Skeletal muscle satellite cell (primary cell): Measurements from ENCODE around the gene KCNT1.
A peak's percentile ranks its signal among the peaks of the same experiment; 100 is the strongest.

ENCODE experiments used
- H3K27me3 ChIP-seq: 2 replicates; pipeline ENCODE4 v1.7.0; 2013; ENCODE audit warnings: low read length; ENCODE audit not compliant: control insufficient read depth, insufficient read depth
- H3K36me3 ChIP-seq: 2 replicates; pipeline ENCODE4 v1.7.0; 2013; ENCODE audit warnings: mild to moderate bottlenecking, control low read depth, low read length; ENCODE audit not compliant: insufficient read depth
- H3K4me1 ChIP-seq: 2 replicates; pipeline ENCODE4 v1.7.0; 2013; ENCODE audit warnings: low read length; ENCODE audit not compliant: control insufficient read depth, insufficient read depth
- H3K4me2 ChIP-seq: 2 replicates; pipeline ENCODE4 v1.7.0; 2013; ENCODE audit warnings: mild to moderate bottlenecking, low read length
- H3K4me3 ChIP-seq: 2 replicates; pipeline ENCODE4 v1.7.0; 2013; ENCODE audit warnings: low read length
- H3K9ac ChIP-seq: 2 replicates; pipeline ENCODE4 v1.7.0; 2013; ENCODE audit warnings: mild to moderate bottlenecking, low read depth, low read length, moderate library complexity
- H3K9me3 ChIP-seq: replicated peaks from 2 replicates; pipeline ENCODE4 v1.7.0; 2013; ENCODE audit warnings: mild to moderate bottlenecking, control low read depth, low read length

The KCNT1 gene

GRCh38 chr9:135798263-135798585, 96.2 kb downstream of the KCNT1 start:
- H3K36me3 ChIP-seq = no peaks in the 10 kb centered on the region
- H3K4me2 ChIP-seq = peak overlapping the region; percentile 52
- peaks cover 8% of the 10 kb centered on the region for H3K4me1 ChIP-seq
- H3K9me3 ChIP-seq = no peaks in the 10 kb centered on the region
- H3K27me3 ChIP-seq = peaks cover 15% of the 10 kb centered on the region
- H3K4me3 ChIP-seq = no peak overlapping the region
- no peak overlapping the region for H3K9ac ChIP-seq

- Histone ChIP-seq H3K9ac (no peak overlapping the region), H3K4me2 (no peak overlapping the region), H3K9me3 (no peaks in the 10 kb centered on the region), H3K27me3 (peaks cover 12% of the 10 kb centered on the region), H3K4me3 (no peak overlapping the region), H3K36me3 (no peaks in the 10 kb centered on the region), H3K4me1 (peaks cover 8% of the 10 kb centered on the region)
Observed at GRCh38 chr9:135799261-135799660, 97.3 kb downstream of the KCNT1 start.

GRCh38 chr9:135801070-135801469, 99.1 kb downstream of the KCNT1 start:
- Histone ChIP-seq H3K9me3 (no peaks in the 10 kb centered on the region), H3K27me3 (peaks cover 6% of the 10 kb centered on the region), H3K9ac (no peak overlapping the region), H3K4me3 (no peak overlapping the region), H3K4me1 (peaks cover 17% of the 10 kb centered on the region), H3K4me2 (no peak overlapping the region), H3K36me3 (no peaks in the 10 kb centered on the region)

GRCh38 chr9:135802876-135803419, 101.0 kb downstream of the KCNT1 start:
- Histone ChIP-seq H3K4me1 (peaks cover 10% of the 10 kb centered on the region), H3K4me2 (no peak overlapping the region), H3K9ac (no peak overlapping the region), H3K27me3 (no peaks in the 10 kb centered on the region), H3K9me3 (no peaks in the 10 kb centered on the region), H3K36me3 (peaks cover 5% of the 10 kb centered on the region), H3K4me3 (no peak overlapping the region)

GRCh38 chr9:135803441-135803840, 101.5 kb downstream of the KCNT1 start:
- no peaks in the 10 kb centered on the region for H3K27me3 ChIP-seq
- H3K36me3 ChIP-seq = peaks cover 6% of the 10 kb centered on the region
- H3K9me3 ChIP-seq = no peaks in the 10 kb centered on the region
- H3K4me2 ChIP-seq = no peak overlapping the region
- H3K9ac ChIP-seq = no peak overlapping the region
- no peak overlapping the region for H3K4me3 ChIP-seq
- H3K4me1 ChIP-seq = peaks cover 9% of the 10 kb centered on the region

GRCh38 chr9:135804581-135805421, 102.8 kb downstream of the KCNT1 start:
- H3K4me3 ChIP-seq = no peak overlapping the region
- no peak overlapping the region for H3K4me2 ChIP-seq
- H3K27me3 ChIP-seq = no peaks in the 10 kb centered on the region
- H3K9ac ChIP-seq = no peak overlapping the region
- H3K9me3 ChIP-seq = no peaks in the 10 kb centered on the region
- H3K36me3 ChIP-seq = peaks cover 11% of the 10 kb centered on the region
- peaks cover 17% of the 10 kb centered on the region for H3K4me1 ChIP-seq

DNA sequence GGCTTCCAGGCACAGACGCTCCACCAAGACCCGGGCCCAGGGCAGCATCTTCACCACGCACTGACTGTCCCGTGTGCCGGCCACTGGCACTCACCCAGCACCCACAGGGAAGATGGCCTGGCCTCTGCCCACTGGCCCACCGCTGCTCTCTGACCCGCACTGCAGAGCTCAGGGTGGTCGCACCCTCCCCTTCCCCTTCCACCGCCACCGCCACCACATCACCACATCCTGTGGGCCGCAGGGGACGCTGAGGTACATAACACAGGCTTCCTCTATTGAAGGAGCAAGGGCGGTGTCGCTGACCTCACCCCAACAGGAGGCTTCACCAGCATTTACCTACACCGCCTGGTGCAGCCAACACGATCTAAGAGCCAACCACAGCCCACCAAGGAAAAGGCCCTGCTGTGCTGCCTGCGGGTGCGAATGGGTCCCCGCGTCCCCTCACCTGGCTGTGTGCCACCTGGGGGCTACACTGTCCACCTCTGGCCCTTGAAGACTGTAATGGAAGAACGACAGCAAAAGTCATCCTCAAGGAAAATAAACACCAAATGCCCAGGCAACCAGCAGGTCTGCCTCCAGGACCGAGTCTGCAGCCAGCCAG, 103.5 kb downstream of the KCNT1 start:
- Histone ChIP-seq H3K9me3 (no peaks in the 10 kb centered on the region), H3K36me3 (peaks cover 17% of the 10 kb centered on the region), H3K4me1 (peaks cover 17% of the 10 kb centered on the region), H3K27me3 (no peaks in the 10 kb centered on the region), H3K9ac (no peak overlapping the region), H3K4me3 (no peak overlapping the region), H3K4me2 (no peak overlapping the region)

DNA sequence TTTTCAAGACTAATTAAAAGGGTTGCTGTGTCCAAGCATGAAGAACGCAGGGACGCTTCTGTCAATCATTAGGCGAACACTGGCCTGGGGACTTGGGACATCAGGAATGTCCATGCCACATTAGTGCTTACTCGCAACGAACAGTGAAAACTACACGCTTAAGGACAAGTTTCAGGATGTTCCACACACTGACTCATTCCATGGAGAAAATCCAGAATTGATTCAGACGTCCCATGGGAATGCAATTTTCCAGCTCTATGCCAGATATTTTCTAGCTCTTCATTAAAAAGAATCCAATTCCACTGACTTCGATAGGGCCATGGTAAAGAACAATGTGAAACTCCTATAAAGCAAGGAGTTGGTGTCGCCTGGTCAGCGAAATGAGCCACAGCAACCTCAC, 107.2 kb downstream of the KCNT1 start:
- Histone ChIP-seq H3K4me1 (peaks cover 20% of the 10 kb centered on the region), H3K27me3 (no peaks in the 10 kb centered on the region), H3K4me3 (no peak overlapping the region), H3K9ac (no peak overlapping the region), H3K4me2 (no peak overlapping the region), H3K9me3 (no peaks in the 10 kb centered on the region), H3K36me3 (peaks cover 43% of the 10 kb centered on the region)

DNA sequence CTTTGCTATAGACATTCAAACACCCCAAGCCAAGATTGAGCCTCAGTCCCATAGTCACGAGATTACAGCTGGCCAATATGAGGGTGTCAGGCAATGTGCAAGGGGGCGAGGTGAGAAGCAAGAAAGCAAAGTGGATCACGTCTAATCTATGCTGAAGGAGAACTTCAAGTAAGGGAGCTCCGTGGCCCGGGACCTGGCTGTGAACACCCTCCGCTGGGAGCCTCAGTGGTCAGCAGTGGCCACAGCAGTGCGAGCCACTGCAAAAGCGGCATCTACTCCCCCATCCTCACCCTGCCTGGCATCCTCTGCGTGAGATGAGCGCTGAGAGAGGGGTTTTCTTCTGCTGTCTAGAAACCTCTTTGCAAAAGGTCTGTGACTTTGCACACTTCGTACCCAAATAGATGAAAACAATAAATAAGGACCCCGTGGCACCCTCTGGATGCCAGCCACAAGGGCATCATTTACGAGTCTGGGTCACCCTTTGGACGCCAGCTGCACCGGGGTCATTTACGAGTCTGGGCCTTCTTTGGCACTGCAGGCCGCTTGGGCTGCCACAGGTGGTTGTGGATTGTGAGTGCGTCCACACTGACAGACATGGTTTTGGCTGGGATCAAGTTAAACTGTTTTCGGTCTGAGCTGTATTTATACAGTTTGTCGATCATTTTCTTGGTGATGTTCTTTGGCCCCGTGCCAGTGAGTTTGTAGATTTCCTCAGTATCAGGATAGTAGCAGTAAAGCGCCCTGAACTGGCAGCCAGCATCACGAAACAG, 109.0 kb downstream of the KCNT1 start:
- no peak overlapping the region for H3K4me3 ChIP-seq
- no peaks in the 10 kb centered on the region for H3K27me3 ChIP-seq
- no peaks in the 10 kb centered on the region for H3K9me3 ChIP-seq
- peaks cover 11% of the 10 kb centered on the region for H3K4me1 ChIP-seq
- no peak overlapping the region for H3K4me2 ChIP-seq
- H3K9ac ChIP-seq = no peak overlapping the region
- peaks cover 60% of the 10 kb centered on the region for H3K36me3 ChIP-seq

- H3K4me1 ChIP-seq = peaks cover 11% of the 10 kb centered on the region
- H3K27me3 ChIP-seq = no peaks in the 10 kb centered on the region
- no peak overlapping the region for H3K9ac ChIP-seq
- H3K36me3 ChIP-seq = peaks cover 68% of the 10 kb centered on the region
- H3K4me3 ChIP-seq = no peak overlapping the region
- H3K9me3 ChIP-seq = no peaks in the 10 kb centered on the region
- no peak overlapping the region for H3K4me2 ChIP-seq
Observed at GRCh38 chr9:135811801-135812200, 109.8 kb downstream of the KCNT1 start.

DNA sequence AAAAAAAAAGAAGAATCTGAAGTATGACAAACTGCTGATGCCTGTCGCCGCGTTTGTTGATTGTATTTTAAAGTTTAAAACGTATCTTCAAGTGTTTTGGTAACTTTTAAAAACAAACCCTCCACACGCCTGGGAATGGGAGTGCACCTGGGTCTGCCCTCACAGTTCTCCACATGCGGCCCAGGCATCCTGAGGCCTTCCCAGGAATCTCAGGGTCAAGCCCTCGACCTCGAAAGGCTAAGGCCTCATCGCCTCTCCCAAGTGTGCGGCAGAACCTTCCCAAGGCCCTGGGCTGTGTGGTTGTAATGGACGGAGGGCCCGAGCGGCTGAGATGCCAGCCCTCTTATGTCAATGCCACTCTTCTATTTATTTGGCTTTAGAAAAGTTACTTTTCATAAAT, 111.0 kb downstream of the KCNT1 start:
- no peaks in the 10 kb centered on the region for H3K9me3 ChIP-seq
- no peak overlapping the region for H3K4me2 ChIP-seq
- H3K27me3 ChIP-seq = no peaks in the 10 kb centered on the region
- no peak overlapping the region for H3K9ac ChIP-seq
- peaks cover 74% of the 10 kb centered on the region for H3K36me3 ChIP-seq
- peaks cover 11% of the 10 kb centered on the region for H3K4me1 ChIP-seq
- no peak overlapping the region for H3K4me3 ChIP-seq
